SU-DHL-6 (cell line): ENCODE data around the gene NME7.

Source experiments
- H2AFZ ChIP-seq: fragments of 200-600 bp; sonication (generic); 2 replicates; pipeline ENCODE4 v1.6.1; 2014; ENCODE audit warnings: low read depth, mild to moderate bottlenecking, moderate library complexity, mixed read lengths, antibody characterized with exemption, low read length; ENCODE audit not compliant: severe bottlenecking
- H3F3A ChIP-seq: fragments of 200-600 bp; shearing (Covaris generic); 2 replicates; pipeline ENCODE4 v1.6.0; 2016; ENCODE audit warnings: antibody characterized with exemption, mild to moderate bottlenecking; ENCODE audit not compliant: insufficient read depth
- H3K27ac ChIP-seq: fragments of 200-600 bp; sonication (generic); 2 replicates; pipeline ENCODE4 v1.5.1; 2016; ENCODE audit warnings: low read depth, mild to moderate bottlenecking, low read length, moderate library complexity, mixed read lengths
- H3K27me3 ChIP-seq: fragments of 200-600 bp; sonication (generic), shearing (Covaris generic); 2 replicates; pipeline ENCODE4 v1.6.0; 2014; ENCODE audit warnings: mild to moderate bottlenecking, low read length
- H3K36me3 ChIP-seq: fragments of 200-600 bp; sonication (generic); 2 replicates; pipeline ENCODE4 v1.6.1; 2014; ENCODE audit warnings: mild to moderate bottlenecking, low read length, mixed read lengths
- H3K4me2 ChIP-seq: fragments of 300-600, 200-600 bp; shearing (Covaris generic), sonication (generic); 2 replicates; pipeline ENCODE4 v1.6.0; 2014; ENCODE audit warnings: low read length, low read depth, mild to moderate bottlenecking; ENCODE audit not compliant: poor library complexity, severe bottlenecking
- H3K4me3 ChIP-seq: fragments of 200-600 bp; sonication (generic); 2 replicates; pipeline ENCODE4 v1.5.1; 2014; ENCODE audit warnings: antibody characterized with exemption, low read length, mild to moderate bottlenecking, mixed read lengths; ENCODE audit not compliant: insufficient read depth, poor library complexity, severe bottlenecking
- H3K79me2 ChIP-seq: fragments of 200-600 bp; sonication (generic); 2 replicates; pipeline ENCODE4 v1.6.1; 2014; ENCODE audit warnings: mild to moderate bottlenecking, low read length, moderate library complexity; ENCODE audit not compliant: insufficient read depth
- H3K9ac ChIP-seq: fragments of 200-600 bp; sonication (generic); 2 replicates; pipeline ENCODE4 v1.7.0; 2014; ENCODE audit warnings: mild to moderate bottlenecking, low read length
- H3K9me2 ChIP-seq: fragments of 200-600 bp; sonication (generic); replicated peaks from 2 replicates; pipeline ENCODE4 v1.6.1; 2014; ENCODE audit warnings: low read length; ENCODE audit not compliant: insufficient read depth
- H3K9me3 ChIP-seq: fragments of 200-600 bp; sonication (generic); 2 replicates; pipeline ENCODE4 v1.6.1; 2014; ENCODE audit warnings: low read length, mixed read lengths; ENCODE audit not compliant: insufficient read depth
- H4K20me1 ChIP-seq: fragments of 200-600 bp; sonication (generic); 2 replicates; pipeline ENCODE4 v1.6.1; 2014; ENCODE audit warnings: low read depth, mild to moderate bottlenecking, antibody characterized with exemption, low read length, moderate library complexity, mixed read lengths
- EZH2phosphoT487 ChIP-seq: fragments of 200-600 bp; sonication (generic), shearing (Covaris generic); conservative IDR thresholded peaks from 2 replicates; pipeline ENCODE4 v1.6.1; 2018; ENCODE audit warnings: mild to moderate bottlenecking, antibody characterized with exemption, low read length, moderate library complexity, mixed read lengths
- TF ChIP-seq, protein P1 (sequence below): fragments of 200-600 bp; sonication (generic); IDR thresholded peaks from one replicate; pipeline ENCODE4 v1.5.1; 2017; ENCODE audit warnings: antibody characterized with exemption, mild to moderate bottlenecking, low read length, moderate library complexity; ENCODE audit not compliant: insufficient read depth, poor library complexity, severe bottlenecking

Gene NME7

DNA sequence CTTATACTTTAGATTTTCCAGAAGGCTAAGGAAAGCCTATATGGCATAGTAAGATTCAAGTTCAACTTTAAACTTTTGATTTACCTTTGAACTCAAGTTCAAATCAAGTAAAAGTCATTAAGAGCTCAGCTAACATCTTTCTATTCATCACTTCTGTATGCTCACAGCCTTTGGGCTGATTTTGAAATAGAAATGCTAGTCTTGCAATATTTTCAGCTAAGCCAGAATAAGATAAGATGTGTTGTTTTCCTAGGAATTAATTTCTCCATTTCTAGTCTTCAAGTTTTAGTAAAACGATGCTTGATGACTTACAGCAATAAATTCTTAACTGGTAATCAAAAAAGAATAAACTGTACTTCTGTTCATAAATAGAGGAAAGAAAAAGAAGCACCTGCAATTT is 225.5 kb downstream of the NME7 start:
- no peaks in the 10 kb centered on the region for H3K9me2 ChIP-seq
- TF ChIP-seq EZH2phosphoT487, result no peak
- TF ChIP-seq, protein P1, sequence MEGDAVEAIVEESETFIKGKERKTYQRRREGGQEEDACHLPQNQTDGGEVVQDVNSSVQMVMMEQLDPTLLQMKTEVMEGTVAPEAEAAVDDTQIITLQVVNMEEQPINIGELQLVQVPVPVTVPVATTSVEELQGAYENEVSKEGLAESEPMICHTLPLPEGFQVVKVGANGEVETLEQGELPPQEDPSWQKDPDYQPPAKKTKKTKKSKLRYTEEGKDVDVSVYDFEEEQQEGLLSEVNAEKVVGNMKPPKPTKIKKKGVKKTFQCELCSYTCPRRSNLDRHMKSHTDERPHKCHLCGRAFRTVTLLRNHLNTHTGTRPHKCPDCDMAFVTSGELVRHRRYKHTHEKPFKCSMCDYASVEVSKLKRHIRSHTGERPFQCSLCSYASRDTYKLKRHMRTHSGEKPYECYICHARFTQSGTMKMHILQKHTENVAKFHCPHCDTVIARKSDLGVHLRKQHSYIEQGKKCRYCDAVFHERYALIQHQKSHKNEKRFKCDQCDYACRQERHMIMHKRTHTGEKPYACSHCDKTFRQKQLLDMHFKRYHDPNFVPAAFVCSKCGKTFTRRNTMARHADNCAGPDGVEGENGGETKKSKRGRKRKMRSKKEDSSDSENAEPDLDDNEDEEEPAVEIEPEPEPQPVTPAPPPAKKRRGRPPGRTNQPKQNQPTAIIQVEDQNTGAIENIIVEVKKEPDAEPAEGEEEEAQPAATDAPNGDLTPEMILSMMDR, result no peak
- H3K4me3 ChIP-seq, result no peak overlapping the region
- no peaks in the 10 kb centered on the region for H3K36me3 ChIP-seq
- H3K9me3 ChIP-seq, result no peaks in the 10 kb centered on the region
- no peak overlapping the region for H3K4me2 ChIP-seq
- H2AFZ ChIP-seq, result no peak overlapping the region
- H3K9ac ChIP-seq, result no peak overlapping the region
- H3F3A ChIP-seq, result no peaks in the 10 kb centered on the region
- H3K27me3 ChIP-seq, result no peaks in the 10 kb centered on the region
- H4K20me1 ChIP-seq, result no peaks in the 10 kb centered on the region
- H3K79me2 ChIP-seq, result no peaks in the 10 kb centered on the region
- H3K27ac ChIP-seq, result no peak overlapping the region

DNA sequence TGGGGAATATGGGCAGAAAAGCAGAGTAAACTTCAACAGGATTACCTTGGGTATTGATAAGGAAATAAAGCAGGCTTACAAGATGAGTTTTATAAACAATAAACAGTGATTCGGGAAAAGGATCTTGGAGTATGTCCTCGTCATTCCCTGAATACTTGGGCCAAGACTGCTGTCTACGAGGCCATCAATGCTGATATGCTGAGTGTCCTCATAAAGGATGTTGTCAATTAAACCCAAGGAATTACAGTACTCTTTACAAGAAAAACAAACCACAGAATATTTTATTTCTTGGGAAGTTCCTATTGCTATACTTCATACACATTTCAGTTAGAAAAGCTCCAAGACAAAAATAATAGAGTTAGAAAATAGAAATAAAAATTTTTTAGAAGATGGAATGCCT is 226.2 kb downstream of the NME7 start:
- H3K4me2 ChIP-seq, result no peak overlapping the region
- no peak overlapping the region for H3K9ac ChIP-seq
- H3F3A ChIP-seq, result no peaks in the 10 kb centered on the region
- TF ChIP-seq, protein P1, result no peak
- no peak for TF ChIP-seq EZH2phosphoT487
- no peaks in the 10 kb centered on the region for H4K20me1 ChIP-seq
- no peaks in the 10 kb centered on the region for H3K9me2 ChIP-seq
- no peak overlapping the region for H3K4me3 ChIP-seq
- H2AFZ ChIP-seq, result no peak overlapping the region
- no peaks in the 10 kb centered on the region for H3K27me3 ChIP-seq
- H3K27ac ChIP-seq, result no peak overlapping the region
- no peaks in the 10 kb centered on the region for H3K9me3 ChIP-seq
- no peaks in the 10 kb centered on the region for H3K79me2 ChIP-seq
- H3K36me3 ChIP-seq, result no peaks in the 10 kb centered on the region

DNA sequence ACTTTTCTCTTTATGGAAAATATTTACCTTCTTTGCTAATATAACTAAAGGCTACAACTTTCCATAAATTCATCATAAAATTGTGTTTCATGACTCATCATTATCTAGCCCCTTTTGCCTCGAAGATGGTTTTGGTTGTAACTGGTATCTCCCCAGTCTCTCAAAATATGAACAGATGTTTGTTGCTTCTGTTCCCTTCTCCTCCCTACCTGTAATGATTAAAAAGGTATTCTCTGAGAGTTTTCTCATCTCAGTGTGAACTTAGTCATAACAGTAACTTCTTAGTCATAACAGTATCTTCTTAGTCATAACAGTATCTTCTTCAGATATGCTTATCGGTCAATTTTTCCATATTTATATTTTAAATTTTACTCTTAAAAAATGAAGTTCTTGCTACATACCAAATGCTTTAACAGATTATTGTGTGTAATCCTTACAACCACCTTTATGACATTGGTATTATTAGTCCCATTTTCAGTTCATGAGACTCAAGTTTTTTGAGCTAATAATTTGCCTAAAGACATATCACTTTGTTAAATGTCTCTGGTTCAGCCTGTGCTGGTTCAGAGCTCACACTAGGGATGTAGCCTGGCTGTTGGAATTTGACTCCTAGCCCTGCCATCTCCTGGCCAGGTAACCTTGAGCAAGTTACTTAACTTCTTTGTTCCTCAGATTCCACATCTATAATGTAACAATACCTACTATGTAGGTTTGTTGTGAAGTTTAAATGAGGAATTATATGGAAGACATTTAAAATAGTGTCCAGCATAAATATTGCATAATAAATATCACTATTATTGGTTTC is 228.5 kb downstream of the NME7 start:
- Histone ChIP-seq H3K36me3 (no peaks in the 10 kb centered on the region), H3K4me3 (no peak overlapping the region), H3K9ac (no peak overlapping the region), H3K4me2 (no peak overlapping the region), H2AFZ (no peak overlapping the region), H3K79me2 (no peaks in the 10 kb centered on the region), H4K20me1 (no peaks in the 10 kb centered on the region), H3K9me2 (no peaks in the 10 kb centered on the region), H3F3A (no peaks in the 10 kb centered on the region), H3K9me3 (no peaks in the 10 kb centered on the region), H3K27me3 (no peaks in the 10 kb centered on the region), H3K27ac (no peak overlapping the region)
- TF ChIP-seq, protein P1, result no peak
- TF ChIP-seq EZH2phosphoT487, result no peak
